Upper lobe of left lung (tissue), 6 donors: ENCODE results near the gene E2F8. TPM values are rescaled to one million over a fixed set of nuclear protein-coding genes. Genes with fewer than 3 reads are reported as not detected.

ENCODE experiments used
- ATAC-seq, 2 donors: fragments of 200-7000 bp; cut with Tn5 transposase; one replicate each; pipeline ENCODE4 v1.9.1; 2022; ENCODE audit warnings: mild to moderate bottlenecking in 2 of 2, moderate library complexity in 2 of 2; ENCODE audit not compliant: low FRiP score in 2 of 2
- DNase-seq, 2 donors: peaks; one replicate each; pipeline ENCODE4 v3.0.0-alpha.2; 2019 to 2020
- H3K27ac ChIP-seq, 4 donors: fragments of 200-600 bp; sonication (generic); one replicate each; pipeline ENCODE4 v1.5.1; 2016 to 2019
- H3K27me3 ChIP-seq, 4 donors: fragments of 200-600 bp; sonication (generic); one replicate each; pipeline ENCODE4 v1.5.1; 2017 to 2019
- H3K36me3 ChIP-seq, 4 donors: fragments of 200-600 bp; sonication (generic); one replicate each; pipeline ENCODE4 v1.5.1; 2016 to 2019
- H3K4me1 ChIP-seq, 4 donors: fragments of 200-600 bp; sonication (generic); one replicate each; pipeline ENCODE4 v1.5.1; 2018 to 2019
- H3K4me3 ChIP-seq, 4 donors: fragments of 200-600 bp; sonication (generic); one replicate each; pipeline ENCODE4 v1.5.1; 2017 to 2019; ENCODE audit warnings: mild to moderate bottlenecking in 2 of 4, moderate library complexity in 1 of 4
- H3K9me3 ChIP-seq, 4 donors: fragments of 200-600 bp; sonication (generic); one replicate each; pipeline ENCODE4 v1.5.1; 2018 to 2019
- CTCF ChIP-seq, 6 experiments: fragments of 450-650 bp in 4 of 6; fragments of 200-600 bp in 2 of 6; sonication (generic) in 2 of 6; IDR thresholded peaks; one replicate each; pipeline ENCODE4 v1.5.1; 2016 to 2019; ENCODE audit warnings: antibody characterized with exemption in 6 of 6
- EP300 ChIP-seq, 4 donors: sonication (generic); formaldehyde crosslinking; IDR thresholded peaks; one replicate each; pipeline ENCODE4 v1.5.1; 2017; ENCODE audit warnings: antibody characterized with exemption in 4 of 4, control low read depth in 2 of 4
- POLR2A ChIP-seq, 4 donors: fragments of 450-650 bp; IDR thresholded peaks; one replicate each; pipeline ENCODE4 v1.5.1; 2016 to 2017; ENCODE audit warnings: antibody characterized with exemption in 4 of 4, mild to moderate bottlenecking in 2 of 4
- POLR2AphosphoS5 ChIP-seq, 2 donors: sonication (generic); formaldehyde crosslinking; IDR thresholded peaks; one replicate each; pipeline ENCODE4 v1.5.1; 2017; ENCODE audit warnings: antibody characterized with exemption in 2 of 2
- WGBS, 2 donors: methylation state at CpG; one replicate each; pipeline ENCODE4 v1.1.5; 2017 to 2018; 5-methylcytosine and 5-hydroxymethylcytosine counted together
- total RNA-seq, 6 donors: library from RNA; depleted of rRNA in 4 of 6; stranded (reverse); fragments of >200 nt in 4 of 6; gene quantifications; one replicate each; pipeline versions ENCODE4 v1.1.0 to v1.2.1, GENCODE V29; 2016 to 2021
- donor health status: DM: no; HTN: no; CAD: no; lungs with moderate emphysema.
- donor health status: DM: no; HTN: yes; CAD: no; lungs with severe emphysema.

Gene E2F8
- total RNA-seq, 6 donors from 2014 or later, result 0.40 to 1.6 (median 1.1) TPM

GRCh38 chr11:19181531-19182261 lies 59.0 kb downstream of the E2F8 start:
- no peak overlapping the region for H3K27ac ChIP-seq
- no peaks in the 10 kb centered on the region for H3K36me3 ChIP-seq
- WGBS, 2 donors, result 68 to 74% methylated on average over 5 of the region's 5 CpGs
- H3K4me3 ChIP-seq, result no peak overlapping the region
- TF ChIP-seq POLR2A (IDR thresholded peaks at IDR 0.05) (no peak), EP300 (IDR thresholded peaks at IDR 0.05) (no peak), CTCF (IDR thresholded peaks at IDR 0.05) (no peak), POLR2AphosphoS5 (IDR thresholded peaks at IDR 0.05) (no peak)
- H3K9me3 ChIP-seq, result no peaks in the 10 kb centered on the region
- no peaks in the 10 kb centered on the region for H3K27me3 ChIP-seq
- H3K4me1 ChIP-seq, result no peaks in the 10 kb centered on the region
- ATAC-seq, result no peak
- no peak for DNase-seq

- H3K4me3 ChIP-seq, result no peak overlapping the region
- DNase-seq (no peak), ATAC-seq (no peak)
- no peaks in the 10 kb centered on the region for H3K9me3 ChIP-seq
- H3K27me3 ChIP-seq, result no peaks in the 10 kb centered on the region
- 81 to 83% methylated on average over 2 of the region's 2 CpGs for WGBS, 2 donors
- TF ChIP-seq EP300 (IDR thresholded peaks at IDR 0.05) (no peak), CTCF (IDR thresholded peaks at IDR 0.05) (no peak), POLR2AphosphoS5 (IDR thresholded peaks at IDR 0.05) (no peak), POLR2A (IDR thresholded peaks at IDR 0.05) (no peak)
- H3K27ac ChIP-seq, result no peak overlapping the region
- H3K4me1 ChIP-seq, result no peaks in the 10 kb centered on the region
- H3K36me3 ChIP-seq, result peaks cover 5 to 12% (median 11%) of the 10 kb centered on the region in 4 donors
Measured at GRCh38 chr11:19176629-19177186, 64.0 kb downstream of the E2F8 start.

Other genes with a start within 250 kb of the E2F8 start
- under 1 TPM in 1 of 6 donors, not detected in 5; 0.14 TPM for gene MRGPRX2, start 180.2 kb downstream of the E2F8 start, total RNA-seq
- gene ZDHHC13, start 123.8 kb downstream of the E2F8 start, total RNA-seq, result 10 to 100 TPM in 4 of 6 donors, 1 to 10 TPM in 2; 6.3 to 28.6 (median 11.1) TPM
- gene CSRP3, start 39.0 kb downstream of the E2F8 start, total RNA-seq, result not detected